HEK293T (cell line): ENCODE measurements around the gene ACACB.

Experiments
- BHLHE40 ChIP-seq: fragments of 450-650 bp; IDR thresholded peaks from 2 replicates; pipeline ENCODE4 v1.6.1; 2016; ENCODE audit warnings: mild to moderate bottlenecking, moderate library complexity, borderline replicate concordance
- CTBP1 ChIP-seq: fragments of 450-650 bp; IDR thresholded peaks from 2 replicates; pipeline ENCODE4 v1.6.1; 2016; ENCODE audit warnings: borderline replicate concordance
- ELF4 ChIP-seq: fragments of 450-650 bp; IDR thresholded peaks from 2 replicates; pipeline ENCODE4 v1.6.1; 2017; ENCODE audit warnings: antibody characterized with exemption
- FOXA1 ChIP-seq: fragments of 450-650 bp; IDR thresholded peaks from 2 replicates; pipeline ENCODE4 v1.6.1; 2016; ENCODE audit warnings: mild to moderate bottlenecking
- FOXK2 ChIP-seq: fragments of 450-650 bp; IDR thresholded peaks from 2 replicates; pipeline ENCODE4 v1.6.1; 2016; ENCODE audit warnings: mild to moderate bottlenecking
- FOXM1 ChIP-seq: fragments of 450-650 bp; IDR thresholded peaks from 2 replicates; pipeline ENCODE4 v1.6.1; 2017; ENCODE audit warnings: mild to moderate bottlenecking, borderline replicate concordance
- SP1 ChIP-seq: fragments of 450-650 bp; IDR thresholded peaks from 2 replicates; pipeline ENCODE4 v1.6.1; 2017
- SUZ12 ChIP-seq: fragments of 450-650 bp; IDR thresholded peaks from 2 replicates; pipeline ENCODE4 v1.6.1; 2016; ENCODE audit warnings: mild to moderate bottlenecking
- TARDBP ChIP-seq: fragments of 450-650 bp; IDR thresholded peaks from 2 replicates; pipeline ENCODE4 v1.6.1; 2016
- ZNF384 ChIP-seq: fragments of 450-650 bp; IDR thresholded peaks from 2 replicates; pipeline ENCODE4 v1.6.1; 2016

DNA sequence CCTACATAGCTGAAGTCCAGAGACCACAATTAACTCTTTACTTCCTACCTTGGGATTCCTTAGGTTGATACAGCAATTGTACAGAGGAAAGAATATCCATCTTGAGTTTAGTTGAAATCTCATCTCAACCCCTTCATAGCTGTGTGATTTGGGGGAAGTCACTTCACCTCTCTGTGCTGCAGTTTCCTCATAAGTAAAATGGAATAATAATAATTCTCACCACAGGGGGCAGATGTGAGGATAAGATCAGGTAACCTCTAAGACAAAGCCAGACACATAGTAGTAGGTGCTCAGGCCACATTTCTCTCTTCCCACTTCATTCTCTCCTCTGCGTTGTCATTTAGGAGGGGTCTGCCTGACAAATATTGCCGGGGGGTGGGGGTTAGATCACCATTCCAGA is 186.0 kb downstream of the ACACB start:
- TF ChIP-seq SP1: no peak
- TF ChIP-seq ELF4: no peak
- no peak for TF ChIP-seq BHLHE40
- TF ChIP-seq ZNF384: no peak
- no peak for TF ChIP-seq FOXK2
- no peak for TF ChIP-seq TARDBP
- no peak for TF ChIP-seq CTBP1
- no peak for TF ChIP-seq SUZ12
- no peak for TF ChIP-seq FOXM1
- no peak for TF ChIP-seq FOXA1
